ENCODE data around the gene FER1L5.

FER1L5 gene

DNA sequence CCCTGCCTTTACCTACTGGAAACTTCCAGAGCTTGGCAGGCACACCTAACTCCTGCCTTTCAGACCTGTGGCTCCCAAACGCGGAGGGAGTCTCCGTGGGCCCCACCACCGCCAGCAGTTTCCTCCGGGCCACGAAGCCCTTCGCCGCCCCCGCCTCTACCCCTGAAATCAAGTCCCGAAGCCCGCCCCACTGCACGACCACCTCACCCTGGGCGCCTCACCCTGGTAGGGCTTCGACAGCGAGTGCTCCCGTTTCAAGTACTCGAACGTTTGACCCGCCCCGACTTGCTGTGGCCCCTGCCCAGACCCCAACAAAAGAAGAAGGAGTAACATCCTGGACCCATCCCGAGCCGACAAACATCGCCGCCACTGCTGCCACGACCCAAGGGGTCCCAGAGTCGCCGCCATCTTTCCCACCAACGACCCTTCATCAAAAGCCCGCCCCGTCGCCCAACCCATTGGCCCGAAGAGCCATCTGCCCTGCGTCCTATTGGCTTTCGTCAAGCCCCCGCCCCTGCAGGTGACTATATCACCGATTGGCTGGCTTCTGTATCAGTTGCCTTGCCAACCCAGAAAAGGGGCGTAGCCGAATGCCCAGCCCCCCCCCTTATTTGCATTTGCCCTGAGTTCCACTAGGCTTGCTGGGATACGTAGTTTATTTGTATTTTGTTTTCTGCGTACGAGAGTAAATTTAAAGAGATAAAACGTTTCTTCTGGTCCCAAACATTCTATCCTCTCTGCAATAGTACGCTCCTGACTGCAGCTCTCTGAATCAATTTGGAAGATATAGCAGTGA, 97.3 kb downstream of the FER1L5 start, which contains the start of gene LMAN2L:
LMAN2L (minus strand) TSS at position 432 of the 796 bp plus-strand sequence; CDS start at position 408, 24 bp downstream.
- TF ChIP-seq, protein P1, sequence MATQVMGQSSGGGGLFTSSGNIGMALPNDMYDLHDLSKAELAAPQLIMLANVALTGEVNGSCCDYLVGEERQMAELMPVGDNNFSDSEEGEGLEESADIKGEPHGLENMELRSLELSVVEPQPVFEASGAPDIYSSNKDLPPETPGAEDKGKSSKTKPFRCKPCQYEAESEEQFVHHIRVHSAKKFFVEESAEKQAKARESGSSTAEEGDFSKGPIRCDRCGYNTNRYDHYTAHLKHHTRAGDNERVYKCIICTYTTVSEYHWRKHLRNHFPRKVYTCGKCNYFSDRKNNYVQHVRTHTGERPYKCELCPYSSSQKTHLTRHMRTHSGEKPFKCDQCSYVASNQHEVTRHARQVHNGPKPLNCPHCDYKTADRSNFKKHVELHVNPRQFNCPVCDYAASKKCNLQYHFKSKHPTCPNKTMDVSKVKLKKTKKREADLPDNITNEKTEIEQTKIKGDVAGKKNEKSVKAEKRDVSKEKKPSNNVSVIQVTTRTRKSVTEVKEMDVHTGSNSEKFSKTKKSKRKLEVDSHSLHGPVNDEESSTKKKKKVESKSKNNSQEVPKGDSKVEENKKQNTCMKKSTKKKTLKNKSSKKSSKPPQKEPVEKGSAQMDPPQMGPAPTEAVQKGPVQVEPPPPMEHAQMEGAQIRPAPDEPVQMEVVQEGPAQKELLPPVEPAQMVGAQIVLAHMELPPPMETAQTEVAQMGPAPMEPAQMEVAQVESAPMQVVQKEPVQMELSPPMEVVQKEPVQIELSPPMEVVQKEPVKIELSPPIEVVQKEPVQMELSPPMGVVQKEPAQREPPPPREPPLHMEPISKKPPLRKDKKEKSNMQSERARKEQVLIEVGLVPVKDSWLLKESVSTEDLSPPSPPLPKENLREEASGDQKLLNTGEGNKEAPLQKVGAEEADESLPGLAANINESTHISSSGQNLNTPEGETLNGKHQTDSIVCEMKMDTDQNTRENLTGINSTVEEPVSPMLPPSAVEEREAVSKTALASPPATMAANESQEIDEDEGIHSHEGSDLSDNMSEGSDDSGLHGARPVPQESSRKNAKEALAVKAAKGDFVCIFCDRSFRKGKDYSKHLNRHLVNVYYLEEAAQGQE (IDR thresholded peaks at IDR 0.05; ENCODE audit: low read depth): no peak
- TF ChIP-seq, protein P2, sequence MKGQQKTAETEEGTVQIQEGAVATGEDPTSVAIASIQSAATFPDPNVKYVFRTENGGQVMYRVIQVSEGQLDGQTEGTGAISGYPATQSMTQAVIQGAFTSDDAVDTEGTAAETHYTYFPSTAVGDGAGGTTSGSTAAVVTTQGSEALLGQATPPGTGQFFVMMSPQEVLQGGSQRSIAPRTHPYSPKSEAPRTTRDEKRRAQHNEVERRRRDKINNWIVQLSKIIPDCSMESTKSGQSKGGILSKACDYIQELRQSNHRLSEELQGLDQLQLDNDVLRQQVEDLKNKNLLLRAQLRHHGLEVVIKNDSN (IDR thresholded peaks at IDR 0.05): peak; percentile 58; the same call in 1 of the 2 replicates
- TF ChIP-seq FOXM1 (IDR thresholded peaks at IDR 0.05; ENCODE audit: borderline replicate concordance, low read depth): no peak
- peak; percentile 94 for TF ChIP-seq ZBTB7A (IDR thresholded peaks at IDR 0.05; ENCODE audit: low read depth)
- TF ChIP-seq EP300 (IDR thresholded peaks at IDR 0.05; ENCODE audit: borderline replicate concordance): no peak
- TF ChIP-seq NFIC (IDR thresholded peaks at IDR 0.05): no peak
- TF ChIP-seq YY1 (IDR thresholded peaks at IDR 0.05; ENCODE audit: low read depth): peak; percentile 94
- TF ChIP-seq CREB1 (IDR thresholded peaks at IDR 0.05; ENCODE audit: low read depth): no peak
- peak; percentile 94 for TF ChIP-seq TAF1 (IDR thresholded peaks at IDR 0.05; ENCODE audit: low read depth)

DNA sequence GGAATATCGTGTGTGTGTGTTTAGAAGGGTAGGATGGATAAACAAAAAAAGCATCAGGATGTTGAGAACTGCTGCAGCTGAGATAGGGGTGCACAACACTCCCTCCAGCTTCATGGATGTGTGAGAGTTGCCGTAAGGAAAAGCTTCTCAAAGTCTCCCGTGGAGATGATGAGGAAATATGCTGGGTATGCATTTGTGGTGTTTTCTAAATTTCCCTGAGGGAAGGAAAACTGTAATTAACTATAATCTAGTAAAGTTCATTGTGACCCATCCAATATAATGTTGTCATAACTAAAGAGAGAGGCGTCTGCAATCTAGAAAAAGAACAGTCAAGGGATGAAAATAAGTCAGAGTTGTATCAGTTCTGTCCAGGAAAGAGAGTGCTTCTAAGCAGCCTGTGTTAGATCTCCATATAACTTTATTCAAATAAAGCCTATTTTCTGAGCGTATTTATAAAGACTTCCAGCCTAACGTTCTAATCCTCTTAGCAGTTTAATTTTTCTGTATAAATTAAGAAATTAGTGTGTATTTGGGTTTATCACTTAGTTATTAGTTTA, 104.6 kb downstream of the FER1L5 start:
- TF ChIP-seq, protein P2 (IDR thresholded peaks at IDR 0.05): no peak
- no peak for TF ChIP-seq NFIC (IDR thresholded peaks at IDR 0.05)
- no peak for TF ChIP-seq YY1 (IDR thresholded peaks at IDR 0.05; ENCODE audit: low read depth)
- no peak for TF ChIP-seq RAD21 (IDR thresholded peaks at IDR 0.05; ENCODE audit: low read depth)
- TF ChIP-seq EP300 (IDR thresholded peaks at IDR 0.05; ENCODE audit: borderline replicate concordance): no peak
- no peak for TF ChIP-seq CEBPB (IDR thresholded peaks at IDR 0.05)
- TF ChIP-seq EGR1 (IDR thresholded peaks at IDR 0.05): no peak
- no peak for TF ChIP-seq TCF12 (IDR thresholded peaks at IDR 0.05; ENCODE audit: low read depth)
- TF ChIP-seq TEAD4 (IDR thresholded peaks at IDR 0.05): no peak
- TF ChIP-seq, protein P1 (IDR thresholded peaks at IDR 0.05; ENCODE audit: low read depth): no peak
- TF ChIP-seq TAF1 (IDR thresholded peaks at IDR 0.05; ENCODE audit: low read depth): no peak
- TF ChIP-seq, protein P3, sequence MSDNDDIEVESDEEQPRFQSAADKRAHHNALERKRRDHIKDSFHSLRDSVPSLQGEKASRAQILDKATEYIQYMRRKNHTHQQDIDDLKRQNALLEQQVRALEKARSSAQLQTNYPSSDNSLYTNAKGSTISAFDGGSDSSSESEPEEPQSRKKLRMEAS (IDR thresholded peaks at IDR 0.05): no peak
- no peak for TF ChIP-seq CREB1 (IDR thresholded peaks at IDR 0.05; ENCODE audit: low read depth)
- TF ChIP-seq FOXM1 (IDR thresholded peaks at IDR 0.05; ENCODE audit: borderline replicate concordance, low read depth): no peak
- no peak for TF ChIP-seq ZBTB7A (IDR thresholded peaks at IDR 0.05; ENCODE audit: low read depth)

DNA sequence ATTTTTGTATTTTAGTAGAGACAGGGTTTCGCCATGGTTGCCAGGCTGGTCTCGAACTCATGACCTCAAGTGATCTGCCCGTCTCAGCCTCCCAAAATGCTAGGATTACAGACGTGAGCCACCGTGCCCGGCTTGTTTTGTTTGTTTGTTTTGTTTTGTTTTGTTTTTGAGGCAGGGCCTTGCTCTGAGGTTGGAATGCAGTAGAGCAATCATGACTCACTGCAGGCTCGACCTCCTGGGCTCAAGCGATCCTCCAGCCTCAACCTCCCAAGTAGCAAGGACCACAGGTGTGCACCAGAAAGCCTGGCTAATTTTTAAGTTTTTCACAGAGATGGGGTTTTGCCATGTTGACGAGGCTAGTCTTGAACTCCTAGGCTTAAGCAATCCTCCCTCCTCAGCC, 109.2 kb downstream of the FER1L5 start:
- TF ChIP-seq YY1 (IDR thresholded peaks at IDR 0.05; ENCODE audit: low read depth): no peak
- TF ChIP-seq ZBTB7A (IDR thresholded peaks at IDR 0.05; ENCODE audit: low read depth): no peak
- TF ChIP-seq, protein P3 (IDR thresholded peaks at IDR 0.05): no peak
- TF ChIP-seq, protein P2 (IDR thresholded peaks at IDR 0.05): no peak
- TF ChIP-seq EP300 (IDR thresholded peaks at IDR 0.05; ENCODE audit: borderline replicate concordance): no peak
- TF ChIP-seq NFIC (IDR thresholded peaks at IDR 0.05): no peak
- TF ChIP-seq CREB1 (IDR thresholded peaks at IDR 0.05; ENCODE audit: low read depth): no peak
- TF ChIP-seq, protein P1 (IDR thresholded peaks at IDR 0.05; ENCODE audit: low read depth): no peak
- TF ChIP-seq EGR1 (IDR thresholded peaks at IDR 0.05): no peak
- no peak for TF ChIP-seq FOXM1 (IDR thresholded peaks at IDR 0.05; ENCODE audit: borderline replicate concordance, low read depth)
